Immature natural killer cell (primary cell): ENCODE results near the gene SPARC. TPM values are rescaled to one million over a fixed set of nuclear protein-coding genes. Genes with fewer than 3 reads are reported as not detected.
"Not testable (repeated sequence)": the region's sequence is repeated elsewhere in the genome, so short reads cannot be mapped to it uniquely, and the experiment has no call there.

Experiments used
- DNase-seq, 3 donors: peaks; one replicate each; pipeline ENCODE4 v3.0.0; 2022; ENCODE audit warnings: mixed read lengths in 1 of 3
- H3K27ac Mint-ChIP-seq, 6 donors: one replicate each; pipeline ENCODE4 v1.8.0; 2020; ENCODE audit warnings: mixed read lengths in 6 of 6, mild to moderate bottlenecking in 5 of 6, inconsistent platforms in 4 of 6, moderate library complexity in 3 of 6
- H3K27me3 Mint-ChIP-seq, 3 donors: one replicate each; pipeline ENCODE4 v1.8.0; 2020 to 2021; ENCODE audit warnings: low read depth in 3 of 3, mild to moderate bottlenecking in 3 of 3, mixed read lengths in 3 of 3, moderate library complexity in 3 of 3, inconsistent platforms in 1 of 3
- H3K36me3 Mint-ChIP-seq, 3 donors: one replicate each; pipeline ENCODE4 v1.8.0; 2020; ENCODE audit warnings: mixed read lengths in 3 of 3, inconsistent platforms in 2 of 3, mild to moderate bottlenecking in 2 of 3
- H3K4me1 Mint-ChIP-seq, 2 donors: one replicate each; pipeline ENCODE4 v1.8.0; 2020; ENCODE audit warnings: inconsistent platforms in 2 of 2, mild to moderate bottlenecking in 2 of 2, mixed read lengths in 2 of 2, moderate library complexity in 1 of 2
- H3K4me3 Mint-ChIP-seq, 5 donors: one replicate each; pipeline ENCODE4 v1.8.0; 2020; ENCODE audit warnings: mild to moderate bottlenecking in 5 of 5, mixed read lengths in 5 of 5, inconsistent platforms in 3 of 5, moderate library complexity in 3 of 5
- H3K9me3 Mint-ChIP-seq, 6 donors: one replicate each; pipeline ENCODE4 v1.8.0; 2020; ENCODE audit warnings: mild to moderate bottlenecking in 6 of 6, mixed read lengths in 6 of 6, inconsistent platforms in 4 of 6, moderate library complexity in 3 of 6
- polyA plus RNA-seq, 3 donors: library from polyadenylated mRNA; unstranded; fragments of 300-500 nt; fragmentation: Illumina TruSeq; gene quantifications; one replicate each; pipeline ENCODE4 v1.2.3, GENCODE V29; 2021

The SPARC gene, protein sequence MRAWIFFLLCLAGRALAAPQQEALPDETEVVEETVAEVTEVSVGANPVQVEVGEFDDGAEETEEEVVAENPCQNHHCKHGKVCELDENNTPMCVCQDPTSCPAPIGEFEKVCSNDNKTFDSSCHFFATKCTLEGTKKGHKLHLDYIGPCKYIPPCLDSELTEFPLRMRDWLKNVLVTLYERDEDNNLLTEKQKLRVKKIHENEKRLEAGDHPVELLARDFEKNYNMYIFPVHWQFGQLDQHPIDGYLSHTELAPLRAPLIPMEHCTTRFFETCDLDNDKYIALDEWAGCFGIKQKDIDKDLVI
- 10 to 100 TPM in 1 of 3 donors, 1 to 10 TPM in 2; 5.1 to 34.4 (median 9.8) TPM for polyA plus RNA-seq

DNA sequence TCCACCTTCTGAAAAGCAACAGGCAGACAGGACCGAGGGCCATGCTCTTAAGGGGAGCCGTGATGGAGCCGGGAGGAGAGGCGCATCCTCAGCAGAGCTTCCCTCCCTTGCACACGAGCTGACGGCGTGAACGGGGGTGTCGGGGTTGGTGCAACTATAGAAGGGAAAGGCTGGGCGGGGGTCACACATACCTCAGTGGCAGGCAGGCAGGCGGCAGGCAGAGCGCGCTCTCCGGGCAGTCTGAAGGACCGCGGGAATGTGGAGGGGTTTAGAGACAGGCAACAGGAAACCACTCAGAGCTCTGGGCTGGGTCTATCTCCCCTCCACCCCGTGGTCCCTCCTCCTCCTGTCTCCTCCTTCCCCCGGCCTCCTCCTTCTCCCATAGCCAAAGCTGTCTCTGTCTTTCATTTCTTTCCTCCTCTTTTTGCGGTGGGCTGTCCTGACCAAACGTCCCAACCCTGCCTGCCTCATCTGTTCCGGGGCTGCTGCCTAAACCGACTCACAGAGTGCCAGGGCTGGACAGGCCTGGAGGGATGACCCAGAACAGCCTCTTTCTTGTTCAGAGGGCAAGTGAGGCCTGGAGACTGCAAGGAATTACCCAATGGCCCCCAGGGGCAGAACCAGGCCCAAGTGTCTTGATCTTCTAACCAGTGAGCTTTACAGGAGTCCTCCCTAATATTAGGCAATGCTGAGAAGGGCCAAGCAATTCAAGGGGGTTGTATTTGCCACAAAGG, at the start of gene SPARC:
Gene SPARC (minus strand): TSS at position 242 of the 734 bp plus-strand sequence. CDS start 10,727 bp downstream, outside the sequence.
- no peaks in the 10 kb centered on the region for H3K9me3 Mint-ChIP-seq
- peak within 1 kb of the TSS in 3 of 6 donors; percentile 6 to 44 (median 14) for H3K27ac Mint-ChIP-seq
- peaks cover 3 to 22% (median 8%) of the 10 kb centered on the region in 3 donors for H3K27me3 Mint-ChIP-seq
- H3K36me3 Mint-ChIP-seq = no peaks in the 10 kb centered on the region
- DNase-seq = peak in 1 of 3 donors; percentile 4
- peak within 1 kb of the TSS; percentile 46 to 87 (median 65) for H3K4me3 Mint-ChIP-seq
- peaks cover 10 to 15% of the 10 kb centered on the region in 2 donors for H3K4me1 Mint-ChIP-seq

GRCh38 chr5:151735646-151736045, 48.9 kb upstream of the SPARC start:
- no peak for DNase-seq
- peaks cover 4 to 23% (median 7%) of the 10 kb centered on the region in 3 donors for H3K36me3 Mint-ChIP-seq
- H3K9me3 Mint-ChIP-seq = no peaks in the 10 kb centered on the region
- H3K4me1 Mint-ChIP-seq = peaks cover 20 to 21% of the 10 kb centered on the region in 2 donors
- H3K27ac Mint-ChIP-seq = no peak overlapping the region
- peaks cover 0 to 3% (median 0%) of the 10 kb centered on the region in 3 donors for H3K27me3 Mint-ChIP-seq
- no peak overlapping the region for H3K4me3 Mint-ChIP-seq

DNA sequence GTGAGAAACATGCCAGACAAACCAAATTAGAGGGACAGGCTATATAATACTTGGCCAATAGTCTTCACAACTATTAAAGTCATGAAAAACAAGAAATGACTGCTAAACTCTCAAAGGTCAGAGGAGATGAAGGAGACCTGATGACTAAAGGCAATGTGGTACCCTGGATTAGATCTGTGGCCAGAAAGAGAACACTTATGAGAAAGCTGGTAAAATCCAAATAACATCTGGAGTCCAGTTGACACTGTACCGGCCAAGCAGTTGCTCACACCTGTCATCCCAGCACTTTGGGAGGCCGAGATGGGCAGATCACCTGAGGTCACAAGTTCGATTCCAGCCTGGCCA, 47.3 kb upstream of the SPARC start:
- peaks cover 16 to 36% (median 19%) of the 10 kb centered on the region in 3 donors for H3K36me3 Mint-ChIP-seq
- no peak for DNase-seq
- no peaks in the 10 kb centered on the region for H3K27me3 Mint-ChIP-seq
- H3K4me1 Mint-ChIP-seq = peaks cover 11% of the 10 kb centered on the region in 2 donors
- peak overlapping the region in 1 of 6 donors; percentile 47 for H3K27ac Mint-ChIP-seq
- H3K4me3 Mint-ChIP-seq = no peak overlapping the region
- H3K9me3 Mint-ChIP-seq = peaks cover 0 to 10% (median 4%) of the 10 kb centered on the region in 6 donors

- Mint-ChIP-seq H3K4me3 (no peak overlapping the region), H3K27me3 (no peaks in the 10 kb centered on the region), H3K36me3 (peaks cover 16 to 35% (median 19%) of the 10 kb centered on the region in 3 donors), H3K4me1 (peaks cover 11% of the 10 kb centered on the region in 2 donors), H3K27ac (peak overlapping the region in 2 of 6 donors; percentile 5 to 47), H3K9me3 (peaks cover 0 to 10% (median 4%) of the 10 kb centered on the region in 6 donors)
- no peak for DNase-seq
Observed at GRCh38 chr5:151733358-151734063, 46.8 kb upstream of the SPARC start.

DNA sequence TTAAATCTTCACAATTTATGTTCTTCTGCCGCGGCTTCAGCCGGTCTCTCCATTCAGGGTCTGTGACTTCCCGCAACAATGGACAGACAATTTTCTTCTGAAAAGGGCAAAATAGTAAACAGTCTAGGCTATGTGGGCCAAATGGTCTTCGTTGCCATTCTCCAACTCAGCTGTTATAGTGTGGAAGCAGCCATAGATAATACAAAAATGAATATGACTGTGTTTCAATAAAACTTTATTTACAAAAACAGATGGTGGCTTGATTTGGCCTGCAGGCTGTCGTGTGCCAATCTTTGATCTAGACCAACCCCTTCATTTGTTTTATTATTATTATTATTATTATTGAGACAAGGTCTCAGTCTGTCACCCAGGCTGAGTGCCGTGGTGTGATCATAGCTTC, 43.7 kb upstream of the SPARC start:
- Mint-ChIP-seq H3K27ac (no peak overlapping the region), H3K9me3 (peaks cover 0 to 10% (median 4%) of the 10 kb centered on the region in 6 donors), H3K36me3 (peaks cover 21 to 33% (median 26%) of the 10 kb centered on the region in 3 donors), H3K4me1 (no peaks in the 10 kb centered on the region), H3K27me3 (no peaks in the 10 kb centered on the region), H3K4me3 (no peak overlapping the region)
- no peak for DNase-seq

DNA sequence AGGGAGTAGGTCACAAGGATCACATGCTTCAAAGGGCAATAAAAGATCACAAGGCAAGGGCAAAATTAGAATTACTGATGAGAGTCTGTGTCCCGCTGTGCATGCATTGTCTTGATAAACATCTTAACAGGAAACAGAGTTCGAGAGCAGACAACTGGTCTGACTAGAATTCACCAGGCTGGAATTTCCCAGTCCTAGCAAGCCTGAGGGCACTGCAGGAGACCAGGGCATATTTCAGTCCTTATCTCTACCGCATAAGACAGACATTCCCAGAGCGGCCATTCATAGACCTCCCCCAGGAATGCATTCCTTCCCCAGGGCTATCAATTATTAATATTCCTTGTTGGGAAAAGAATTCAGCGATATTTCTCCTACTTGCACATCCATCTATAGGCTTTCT, 42.9 kb upstream of the SPARC start:
- DNase-seq, H3K9me3 Mint-ChIP-seq, H3K4me3 Mint-ChIP-seq, H3K27ac Mint-ChIP-seq, H3K27me3 Mint-ChIP-seq, H3K4me1 Mint-ChIP-seq: not testable (repeated sequence)
- H3K36me3 Mint-ChIP-seq = peaks cover 21 to 33% (median 26%) of the 10 kb centered on the region in 3 donors

- Mint-ChIP-seq H3K27ac (no peak overlapping the region), H3K4me3 (no peak overlapping the region), H3K4me1 (peaks cover 2 to 6% of the 10 kb centered on the region in 2 donors), H3K27me3 (peaks cover 0 to 2% (median 0%) of the 10 kb centered on the region in 3 donors), H3K9me3 (peaks cover 0 to 3% (median 2%) of the 10 kb centered on the region in 6 donors), H3K36me3 (peaks cover 7 to 10% (median 9%) of the 10 kb centered on the region in 3 donors)
- DNase-seq = no peak
Observed at GRCh38 chr5:151724360-151724759, 37.6 kb upstream of the SPARC start.

DNA sequence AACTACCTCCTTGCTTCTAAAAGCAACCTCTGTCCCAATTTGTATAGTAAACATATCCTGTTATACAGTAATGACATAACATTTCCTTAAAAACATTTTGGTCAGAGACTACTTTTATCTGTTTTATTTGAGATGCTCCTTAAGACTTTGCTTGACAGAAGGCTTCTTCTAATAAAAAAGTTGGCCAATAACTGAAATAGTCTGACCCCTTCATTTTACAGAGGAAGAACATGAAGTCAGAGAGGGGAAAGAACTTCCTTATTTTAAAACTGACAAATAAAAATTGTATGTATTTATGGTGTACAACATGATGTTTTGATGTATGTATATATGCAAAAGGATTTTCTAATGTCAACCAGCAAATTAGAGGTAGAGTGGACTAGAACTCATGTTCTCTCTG, 35.8 kb upstream of the SPARC start:
- Mint-ChIP-seq H3K27ac (peak overlapping the region in 1 of 6 donors; percentile 14), H3K36me3 (peaks cover 0 to 6% (median under 1%) of the 10 kb centered on the region in 3 donors), H3K27me3 (peaks cover 0 to 4% (median 0%) of the 10 kb centered on the region in 3 donors), H3K4me3 (no peak overlapping the region), H3K4me1 (peaks cover 2 to 6% of the 10 kb centered on the region in 2 donors), H3K9me3 (no peaks in the 10 kb centered on the region)
- DNase-seq = no peak

DNA sequence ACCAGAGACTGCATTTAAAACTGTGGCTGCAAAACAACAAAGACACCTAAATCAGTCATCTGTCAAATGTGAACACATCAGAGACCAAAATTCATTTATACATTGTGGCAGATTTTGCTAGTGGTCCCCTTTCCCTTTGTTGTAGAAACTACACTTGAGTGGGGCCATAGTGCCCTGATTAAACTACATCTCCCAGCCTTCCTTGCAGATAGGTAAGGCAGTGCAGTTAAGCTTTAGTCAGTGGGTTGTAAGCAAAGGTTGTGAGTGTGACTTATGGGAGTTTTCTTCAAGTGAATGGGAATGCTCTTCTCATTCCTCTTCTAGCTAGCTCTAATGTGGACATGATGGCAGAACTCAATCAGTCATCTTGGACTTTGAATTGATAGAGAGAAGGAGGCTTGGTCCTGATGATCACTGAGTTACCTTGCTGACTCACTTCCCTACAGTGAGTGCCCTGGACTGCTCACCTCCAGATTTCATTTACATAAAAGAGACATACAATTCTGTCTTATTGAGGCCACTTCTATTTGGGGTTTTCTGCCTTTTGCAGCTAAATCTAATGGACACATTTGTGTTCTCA, 35.2 kb upstream of the SPARC start:
- Mint-ChIP-seq H3K36me3 (peaks cover 0 to 9% (median 0%) of the 10 kb centered on the region in 3 donors), H3K27ac (no peak overlapping the region)

DNA sequence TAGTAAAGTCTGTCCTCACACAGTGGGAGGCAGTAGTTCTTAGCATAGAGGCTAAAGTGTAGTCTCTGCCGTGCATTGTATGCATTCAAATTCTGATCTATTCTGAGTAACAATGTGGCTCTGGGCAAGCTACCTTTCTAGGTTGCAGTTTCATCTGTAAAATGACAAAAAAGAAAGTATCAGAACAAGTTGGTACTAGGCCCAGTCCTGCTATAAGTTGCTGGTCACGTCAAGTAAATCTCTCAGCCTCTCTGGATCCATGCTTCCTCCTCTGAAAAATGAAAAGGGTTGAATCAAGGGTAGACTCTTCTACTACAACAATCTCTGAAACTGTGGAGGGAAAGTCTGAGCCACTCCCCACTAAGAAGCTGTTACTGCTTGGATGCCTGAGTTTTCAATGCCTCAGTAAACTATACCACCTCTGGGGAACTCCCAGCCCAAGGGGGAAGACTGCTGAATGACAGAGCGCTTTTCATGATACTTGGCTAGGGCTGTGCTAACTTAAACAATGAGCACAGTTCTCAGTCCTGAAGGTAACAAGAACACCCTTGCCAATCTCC, 34.5 kb upstream of the SPARC start:
- Mint-ChIP-seq H3K27ac (no peak overlapping the region), H3K4me3 (no peak overlapping the region), H3K4me1 (peaks cover 2 to 6% of the 10 kb centered on the region in 2 donors), H3K27me3 (peaks cover 0 to 4% (median 0%) of the 10 kb centered on the region in 3 donors), H3K36me3 (peaks cover 0 to 9% (median 0%) of the 10 kb centered on the region in 3 donors), H3K9me3 (no peaks in the 10 kb centered on the region)
- DNase-seq = no peak

More for the DNA sequence above, 35.2 kb upstream of the SPARC start:
- DNase-seq = no peak
- Mint-ChIP-seq H3K9me3 (no peaks in the 10 kb centered on the region), H3K27me3 (peaks cover 0 to 4% (median 0%) of the 10 kb centered on the region in 3 donors), H3K4me3 (no peak overlapping the region), H3K4me1 (peaks cover 2 to 6% of the 10 kb centered on the region in 2 donors)

- Mint-ChIP-seq H3K9me3 (no peaks in the 10 kb centered on the region), H3K36me3 (peaks cover 0 to 9% (median 5%) of the 10 kb centered on the region in 3 donors), H3K4me3 (no peak overlapping the region), H3K27me3 (peaks cover 0 to 4% (median 0%) of the 10 kb centered on the region in 3 donors), H3K4me1 (peaks cover 2 to 6% of the 10 kb centered on the region in 2 donors), H3K27ac (no peak overlapping the region)
- DNase-seq = no peak
Observed at GRCh38 chr5:151720215-151720614, 33.5 kb upstream of the SPARC start.

DNA sequence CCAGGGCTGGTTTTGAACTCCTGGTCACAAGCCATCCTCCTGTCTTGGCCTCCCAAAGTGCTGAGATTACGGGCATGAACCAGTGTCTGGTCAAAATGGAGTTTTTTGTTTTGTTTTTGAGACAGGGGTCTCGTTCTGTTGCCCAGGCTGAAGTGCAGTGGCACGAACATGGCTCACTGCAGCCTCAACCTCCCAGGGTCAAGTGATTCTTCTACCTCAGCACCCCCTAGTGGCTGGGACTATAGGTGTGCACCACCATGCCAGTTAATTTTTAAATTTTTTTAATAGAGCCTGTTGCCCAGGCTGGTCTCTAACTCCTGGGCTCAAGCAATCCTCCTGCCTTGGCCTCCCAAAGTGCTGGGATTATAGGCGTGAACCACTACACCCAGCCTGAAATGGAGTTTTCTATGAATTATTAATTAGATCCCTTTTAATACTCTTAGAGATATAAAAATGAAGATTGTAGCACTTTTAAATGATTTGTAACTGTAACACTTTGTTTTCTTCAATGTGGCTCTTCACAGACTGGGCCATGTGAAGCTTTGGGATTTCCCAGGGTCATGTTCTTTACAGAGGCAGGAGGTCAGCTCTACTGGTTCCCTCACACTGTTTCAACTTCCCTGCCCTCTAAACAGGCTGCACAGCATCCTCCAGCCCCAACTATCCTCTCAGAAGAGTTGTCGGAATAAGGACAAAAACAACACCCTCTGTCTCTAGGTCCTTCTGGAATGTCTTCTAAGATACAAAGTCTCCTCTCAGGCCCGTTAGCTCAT, 32.7 kb upstream of the SPARC start:
- Mint-ChIP-seq H3K4me1 (peaks cover 2 to 6% of the 10 kb centered on the region in 2 donors), H3K4me3 (no peak overlapping the region), H3K9me3 (no peaks in the 10 kb centered on the region), H3K27me3 (peaks cover 0 to 6% (median 0%) of the 10 kb centered on the region in 3 donors), H3K27ac (no peak overlapping the region), H3K36me3 (peaks cover 5 to 10% (median 9%) of the 10 kb centered on the region in 3 donors)
- DNase-seq = no peak
